RWPE2 (cell line): ENCODE measurements around the gene ANO8.

Source experiments
- ATAC-seq: fragments of 200-7000 bp; cut with Tn5 transposase; 3 replicates; pipeline ENCODE4 v1.9.1; 2021; ENCODE audit warnings: low read depth
- DNase-seq: peaks from one replicate; pipeline ENCODE4 v3.0.0-alpha.2; 2020; ENCODE audit warnings: low spot score
- H3K27ac ChIP-seq: fragments of 450-650 bp; 2 replicates; pipeline ENCODE4 v1.5.1; 2017; ENCODE audit warnings: mild to moderate bottlenecking; ENCODE audit not compliant: poor library complexity, severe bottlenecking
- H3K27me3 ChIP-seq: fragments of 250-450 bp; sonication (Bioruptor Pico); 2 replicates; pipeline ENCODE4 v1.5.1; 2021; ENCODE audit warnings: mild to moderate bottlenecking, moderate library complexity; ENCODE audit not compliant: insufficient read depth, poor library complexity, severe bottlenecking
- H3K36me3 ChIP-seq: fragments of 250-450 bp; sonication (Bioruptor Pico); 2 replicates; pipeline ENCODE4 v1.5.1; 2020; ENCODE audit warnings: low read depth, mild to moderate bottlenecking, moderate library complexity
- H3K4me1 ChIP-seq: fragments of 250-450 bp; sonication (Bioruptor Pico); 2 replicates; pipeline ENCODE4 v1.5.1; 2021; ENCODE audit warnings: mild to moderate bottlenecking, moderate library complexity; ENCODE audit not compliant: insufficient read depth, poor library complexity, severe bottlenecking
- H3K4me3 ChIP-seq: fragments of 250-450 bp; sonication (Bioruptor Pico); 2 replicates; pipeline ENCODE4 v1.5.1; 2021; ENCODE audit warnings: mild to moderate bottlenecking, moderate library complexity; ENCODE audit not compliant: severe bottlenecking
- H3K9me3 ChIP-seq: fragments of 250-450 bp; sonication (Bioruptor Pico); 2 replicates; pipeline ENCODE4 v1.5.1; 2021; ENCODE audit warnings: mild to moderate bottlenecking, moderate library complexity; ENCODE audit not compliant: severe bottlenecking
- CTCF ChIP-seq: fragments of 450-650 bp; IDR thresholded peaks from one replicate; pipeline ENCODE4 v1.5.1; 2017; ENCODE audit warnings: mild to moderate bottlenecking, moderate library complexity; ENCODE audit not compliant: poor library complexity, severe bottlenecking

The ANO8 gene

GRCh38 chr19:17314007-17314593 is 20.6 kb downstream of the ANO8 start:
- Histone ChIP-seq H3K4me3 (no peak overlapping the region), H3K4me1 (peaks cover 18% of the 10 kb centered on the region), H3K36me3 (peaks cover 53% of the 10 kb centered on the region), H3K9me3 (no peaks in the 10 kb centered on the region), H3K27ac (no peak overlapping the region), H3K27me3 (no peaks in the 10 kb centered on the region)
- TF ChIP-seq CTCF: no peak
- ATAC-seq (no peak), DNase-seq (no peak)

GRCh38 chr19:17312189-17313113 is 22.2 kb downstream of the ANO8 start:
- no peak for DNase-seq
- Histone ChIP-seq H3K9me3 (no peaks in the 10 kb centered on the region), H3K27ac (peak overlapping the region; percentile 66), H3K4me1 (peaks cover 13% of the 10 kb centered on the region), H3K4me3 (no peak overlapping the region), H3K27me3 (no peaks in the 10 kb centered on the region), H3K36me3 (peaks cover 39% of the 10 kb centered on the region)
- ATAC-seq: no peak
- no peak for TF ChIP-seq CTCF

- Histone ChIP-seq H3K27me3 (no peaks in the 10 kb centered on the region), H3K9me3 (no peaks in the 10 kb centered on the region), H3K4me3 (no peak overlapping the region), H3K36me3 (peaks cover 34% of the 10 kb centered on the region), H3K27ac (peak overlapping the region; percentile 66), H3K4me1 (peaks cover 9% of the 10 kb centered on the region)
- TF ChIP-seq CTCF: no peak
- no peak for DNase-seq
- peak; percentile 46; the same call in 2 of the 3 replicates for ATAC-seq
Observed at GRCh38 chr19:17311455-17312188, 23.0 kb downstream of the ANO8 start.

GRCh38 chr19:17309965-17310461 is 24.6 kb downstream of the ANO8 start:
- Histone ChIP-seq H3K27me3 (no peaks in the 10 kb centered on the region), H3K4me3 (peak overlapping the region; percentile 60), H3K9me3 (no peaks in the 10 kb centered on the region), H3K4me1 (peaks cover 9% of the 10 kb centered on the region), H3K27ac (peak overlapping the region; percentile 66), H3K36me3 (peaks cover 24% of the 10 kb centered on the region)
- ATAC-seq (no peak), DNase-seq (no peak)
- no peak for TF ChIP-seq CTCF
